Mesenchymal stem cell (in vitro differentiated cells and primary cell): ENCODE data around the gene SPATA46.

ENCODE experiments used
- DNase-seq: peaks from one replicate; pipeline ENCODE4 v3.0.0-alpha.2; 2013
- H2AFZ ChIP-seq: one replicate; pipeline ENCODE4 v1.6.1; 2013; ENCODE audit warnings: low read depth, mild to moderate bottlenecking, control low read depth, inconsistent platforms, low read length, moderate library complexity
- H2AK5ac ChIP-seq: 2 replicates; pipeline ENCODE4 v1.6.1; 2013; ENCODE audit warnings: low read length, moderate library complexity, mild to moderate bottlenecking, inconsistent platforms; ENCODE audit not compliant: severe bottlenecking
- H2BK120ac ChIP-seq: one replicate; pipeline ENCODE4 v1.6.1; 2013; ENCODE audit warnings: low read depth, mild to moderate bottlenecking, inconsistent platforms, low read length, moderate library complexity
- H2BK12ac ChIP-seq, 2 experiments: one replicate each; pipeline ENCODE4 v1.6.1; 2013; ENCODE audit warnings: inconsistent platforms in 2 of 2, low read length in 2 of 2, mild to moderate bottlenecking in 2 of 2, moderate library complexity in 2 of 2, control low read depth in 1 of 2
- H2BK15ac ChIP-seq: one replicate; pipeline ENCODE4 v1.6.1; 2013; ENCODE audit warnings: mild to moderate bottlenecking, low read depth, inconsistent platforms; ENCODE audit not compliant: poor library complexity, severe bottlenecking
- H2BK5ac ChIP-seq: 2 replicates; pipeline ENCODE4 v1.6.1; 2013; ENCODE audit warnings: low read depth, mild to moderate bottlenecking, low read length, control low read depth, inconsistent platforms; ENCODE audit not compliant: poor library complexity, severe bottlenecking
- H3K14ac ChIP-seq, 2 experiments: one replicate each; pipeline ENCODE4 v1.6.1; 2013; ENCODE audit warnings: inconsistent platforms in 2 of 2, low read length in 2 of 2, control low read depth in 1 of 2, mild to moderate bottlenecking in 1 of 2, moderate library complexity in 1 of 2
- H3K18ac ChIP-seq, 2 experiments: one replicate each; pipeline ENCODE4 v1.6.1; 2013; ENCODE audit warnings: inconsistent platforms in 2 of 2, low read length in 2 of 2, control low read depth in 1 of 2, low read depth in 1 of 2, mild to moderate bottlenecking in 1 of 2
- H3K23ac ChIP-seq, 2 experiments: one replicate each; pipeline ENCODE4 v1.6.1; 2013; ENCODE audit warnings: inconsistent platforms in 2 of 2, low read length in 2 of 2, mild to moderate bottlenecking in 2 of 2, moderate library complexity in 2 of 2, control low read depth in 1 of 2
- H3K27ac ChIP-seq: 2 replicates; pipeline ENCODE4 v1.5.1; 2013; ENCODE audit warnings: mild to moderate bottlenecking, moderate library complexity, low read length, control low read depth, inconsistent platforms; ENCODE audit not compliant: poor library complexity, severe bottlenecking
- H3K27me3 ChIP-seq, 2 experiments: 2 replicates each; pipeline versions ENCODE4 v1.6.1 to v1.7.0; 2013; ENCODE audit warnings: low read length in 2 of 2, mild to moderate bottlenecking in 2 of 2, moderate library complexity in 2 of 2, control low read depth in 1 of 2, inconsistent platforms in 1 of 2; ENCODE audit not compliant: control insufficient read depth in 1 of 2, insufficient read depth in 1 of 2
- H3K36me3 ChIP-seq, 2 experiments: 2 replicates each; pipeline versions ENCODE4 v1.6.1 to v1.7.0; 2013; ENCODE audit warnings: low read length in 2 of 2, control low read depth in 1 of 2, inconsistent platforms in 1 of 2, low read depth in 1 of 2, mild to moderate bottlenecking in 1 of 2; ENCODE audit not compliant: insufficient read depth in 2 of 2, control insufficient read depth in 1 of 2
- H3K4ac ChIP-seq, 2 experiments: one replicate each; pipeline ENCODE4 v1.6.1; 2013; ENCODE audit warnings: inconsistent platforms in 2 of 2, low read length in 2 of 2, mild to moderate bottlenecking in 2 of 2, moderate library complexity in 2 of 2, control low read depth in 1 of 2, low read depth in 1 of 2
- H3K4me1 ChIP-seq: 2 replicates; pipeline ENCODE4 v1.6.1; 2013; ENCODE audit warnings: low read depth, low read length, control low read depth; ENCODE audit not compliant: control insufficient read depth, insufficient read depth
- H3K4me2 ChIP-seq: 2 replicates; pipeline ENCODE4 v1.6.1; 2013; ENCODE audit warnings: low read length, mild to moderate bottlenecking, inconsistent platforms; ENCODE audit not compliant: poor library complexity, severe bottlenecking
- H3K4me3 ChIP-seq, 2 experiments: 2 replicates each; pipeline versions ENCODE4 v1.5.1 to v1.7.0; 2013; ENCODE audit warnings: low read length in 2 of 2, mild to moderate bottlenecking in 2 of 2, control low read depth in 1 of 2, low read depth in 1 of 2; ENCODE audit not compliant: insufficient read depth in 1 of 2
- H3K79me1 ChIP-seq: replicated peaks from 2 replicates; pipeline ENCODE4 v1.6.1; 2013; ENCODE audit warnings: mild to moderate bottlenecking, control low read depth, low read length, inconsistent platforms; ENCODE audit not compliant: poor library complexity, severe bottlenecking
- H3K9ac ChIP-seq: 2 replicates; pipeline ENCODE4 v1.7.0; 2013; ENCODE audit warnings: mild to moderate bottlenecking, low read length, moderate library complexity
- H3K9me3 ChIP-seq: 2 replicates; pipeline ENCODE4 v1.7.0; 2013; ENCODE audit warnings: mild to moderate bottlenecking, low read length; ENCODE audit not compliant: control insufficient read depth
- H4K8ac ChIP-seq: one replicate; pipeline ENCODE4 v1.6.1; 2013; ENCODE audit warnings: inconsistent platforms, mild to moderate bottlenecking, low read length, moderate library complexity
- H4K91ac ChIP-seq: one replicate; pipeline ENCODE4 v1.6.1; 2013; ENCODE audit warnings: mild to moderate bottlenecking, low read length, inconsistent platforms
- WGBS: methylation state at CpG from one replicate; pipeline ENCODE4 v1.1.7; 2013; ENCODE audit warnings: mixed read lengths; 5-methylcytosine and 5-hydroxymethylcytosine counted together

SPATA46 gene

DNA sequence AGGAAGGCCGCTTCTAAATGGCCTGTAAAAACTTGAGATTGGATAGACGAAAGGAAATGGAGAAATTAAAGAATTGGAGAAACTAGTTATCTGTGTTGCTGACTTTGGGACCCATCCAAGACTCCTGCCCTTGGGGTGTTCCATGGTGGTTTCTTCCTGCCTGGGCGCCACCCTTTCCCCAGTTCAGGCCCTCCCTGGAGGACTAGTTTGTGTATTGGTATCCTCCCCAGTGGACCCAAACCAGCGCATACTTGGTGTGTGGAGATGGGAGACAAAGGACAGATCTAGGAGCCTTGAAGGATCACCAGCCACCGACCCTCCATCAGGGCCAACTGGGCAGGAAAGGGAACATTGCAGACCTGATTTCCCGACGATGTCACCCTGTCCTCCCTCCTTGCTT, 7.1 kb downstream of the SPATA46 start:
- Histone ChIP-seq H3K9me3 (no peaks in the 10 kb centered on the region), H3K4ac (no peak overlapping the region), H3K18ac (no peak overlapping the region), H2BK15ac (no peak overlapping the region), H2BK120ac (no peak overlapping the region), H3K4me3 (no peak overlapping the region), H3K36me3 (peaks cover 0 to 10% of the 10 kb centered on the region in 2 experiments), H2AK5ac (no peak overlapping the region), H2BK5ac (no peak overlapping the region), H3K23ac (no peak overlapping the region), H3K79me1 (no peaks in the 10 kb centered on the region), H3K27me3 (peaks cover 0 to 36% of the 10 kb centered on the region in 2 experiments), H2BK12ac (no peak overlapping the region), H3K4me1 (peaks cover 28% of the 10 kb centered on the region), H3K4me2 (no peak overlapping the region), H2AFZ (no peak overlapping the region), H4K91ac (no peak overlapping the region), H3K14ac (peak overlapping the region in 1 of 2 experiments; percentile 62), H3K27ac (no peak overlapping the region), H3K9ac (no peak overlapping the region), H4K8ac (no peak overlapping the region)
- DNase-seq = no peak
- 98% methylated on average over 7 of the region's 7 CpGs for WGBS

- no peaks in the 10 kb centered on the region for H3K79me1 ChIP-seq
- H3K23ac ChIP-seq = no peak overlapping the region
- H4K8ac ChIP-seq = no peak overlapping the region
- peaks cover 0 to 40% of the 10 kb centered on the region in 2 experiments for H3K27me3 ChIP-seq
- H2BK12ac ChIP-seq = no peak overlapping the region
- H3K4me3 ChIP-seq = no peak overlapping the region
- H3K9me3 ChIP-seq = no peaks in the 10 kb centered on the region
- 78% methylated on average over 4 of the region's 4 CpGs for WGBS
- H3K18ac ChIP-seq = no peak overlapping the region
- no peak overlapping the region for H2AK5ac ChIP-seq
- no peak overlapping the region for H3K9ac ChIP-seq
- peaks cover 20% of the 10 kb centered on the region for H3K4me1 ChIP-seq
- no peak overlapping the region for H2AFZ ChIP-seq
- peaks cover 0 to 10% of the 10 kb centered on the region in 2 experiments for H3K36me3 ChIP-seq
- no peak overlapping the region for H2BK15ac ChIP-seq
- no peak overlapping the region for H3K14ac ChIP-seq
- no peak for DNase-seq
- H3K4me2 ChIP-seq = no peak overlapping the region
- no peak overlapping the region for H4K91ac ChIP-seq
- H3K4ac ChIP-seq = no peak overlapping the region
- no peak overlapping the region for H2BK5ac ChIP-seq
- no peak overlapping the region for H2BK120ac ChIP-seq
- H3K27ac ChIP-seq = no peak overlapping the region
These were observed 8.2 kb downstream of the SPATA46 start for GRCh38 chr1:162368451-162368850.

GRCh38 chr1:162367772-162368171, 8.9 kb downstream of the SPATA46 start:
- H3K9ac ChIP-seq = no peak overlapping the region
- DNase-seq = no peak
- no peak overlapping the region for H3K18ac ChIP-seq
- 93% methylated on average over 8 of the region's 10 CpGs for WGBS
- H2BK5ac ChIP-seq = no peak overlapping the region
- no peak overlapping the region for H3K23ac ChIP-seq
- H2BK15ac ChIP-seq = no peak overlapping the region
- no peak overlapping the region for H3K4ac ChIP-seq
- no peak overlapping the region for H3K27ac ChIP-seq
- no peak overlapping the region for H2AK5ac ChIP-seq
- H3K4me3 ChIP-seq = no peak overlapping the region
- no peak overlapping the region for H2BK120ac ChIP-seq
- no peak overlapping the region for H3K14ac ChIP-seq
- no peak overlapping the region for H4K8ac ChIP-seq
- H3K79me1 ChIP-seq = no peaks in the 10 kb centered on the region
- H3K9me3 ChIP-seq = no peaks in the 10 kb centered on the region
- no peak overlapping the region for H2AFZ ChIP-seq
- peaks cover 0 to 10% of the 10 kb centered on the region in 2 experiments for H3K36me3 ChIP-seq
- peaks cover 14% of the 10 kb centered on the region for H3K4me1 ChIP-seq
- peaks cover 0 to 45% of the 10 kb centered on the region in 2 experiments for H3K27me3 ChIP-seq
- H4K91ac ChIP-seq = peak overlapping the region; percentile 39
- no peak overlapping the region for H2BK12ac ChIP-seq
- H3K4me2 ChIP-seq = no peak overlapping the region

DNA sequence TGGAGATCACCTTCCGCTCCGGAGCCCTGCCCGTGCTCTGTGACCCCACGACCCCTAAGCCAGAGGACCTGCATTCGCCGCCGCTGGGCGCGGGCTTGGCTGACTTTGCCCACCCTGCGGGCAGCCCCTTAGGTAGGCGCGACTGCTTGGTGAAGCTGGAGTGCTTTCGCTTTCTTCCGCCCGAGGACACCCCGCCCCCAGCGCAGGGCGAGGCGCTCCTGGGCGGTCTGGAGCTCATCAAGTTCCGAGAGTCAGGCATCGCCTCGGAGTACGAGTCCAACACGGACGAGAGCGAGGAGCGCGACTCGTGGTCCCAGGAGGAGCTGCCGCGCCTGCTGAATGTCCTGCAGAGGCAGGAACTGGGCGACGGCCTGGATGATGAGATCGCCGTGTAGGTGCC, 9.6 kb downstream of the SPATA46 start:
- Histone ChIP-seq H3K4me3 (peak overlapping the region in 1 of 2 experiments; percentile 81), H3K14ac (no peak overlapping the region), H3K79me1 (no peaks in the 10 kb centered on the region), H2BK12ac (no peak overlapping the region), H3K18ac (no peak overlapping the region), H3K23ac (no peak overlapping the region), H2AK5ac (no peak overlapping the region), H3K27me3 (peaks cover 0 to 46% of the 10 kb centered on the region in 2 experiments), H3K36me3 (peaks cover 0 to 10% of the 10 kb centered on the region in 2 experiments), H4K8ac (no peak overlapping the region), H3K4me2 (no peak overlapping the region), H3K4ac (no peak overlapping the region), H3K27ac (no peak overlapping the region), H3K9me3 (no peaks in the 10 kb centered on the region), H3K9ac (peak overlapping the region; percentile 15), H2BK5ac (no peak overlapping the region), H3K4me1 (peaks cover 7% of the 10 kb centered on the region), H2AFZ (no peak overlapping the region), H4K91ac (no peak overlapping the region), H2BK15ac (no peak overlapping the region), H2BK120ac (no peak overlapping the region)
- 97% methylated on average over 36 of the region's 36 CpGs for WGBS
- DNase-seq = no peak
